ENCODE results near the gene DFFA.

The DFFA gene

GRCh38 chr1:10472220-10473144, at the start of gene DFFA:
DFFA (minus strand) TSS chr1:10472529; CDS start chr1:10472458, 71 bp downstream.
- no peak for TF ChIP-seq JUND (IDR thresholded peaks at IDR 0.05; ENCODE audit: low read depth)
- peak; percentile 84 to 93 for DNase-seq (ENCODE audit: low read depth in 1 of 2, low spot score in 1 of 2)
- in situ Hi-C loops (cut with HindIII; ENCODE audit: low pct_unique_long_range_greater_than_20kb, low sequenced_read_pairs), result no loop called here

- TF ChIP-seq JUND (IDR thresholded peaks at IDR 0.05; ENCODE audit: low read depth), result no peak
Measured at GRCh38 chr1:10521537-10522157, 49.3 kb upstream of the DFFA start.

GRCh38 chr1:10520952-10521351, 48.6 kb upstream of the DFFA start:
- TF ChIP-seq JUND (IDR thresholded peaks at IDR 0.05; ENCODE audit: low read depth), result no peak
- DNase-seq (ENCODE audit: low read depth in 1 of 2, low spot score in 1 of 2), result no peak
- in situ Hi-C loops (cut with HindIII; ENCODE audit: low pct_unique_long_range_greater_than_20kb, low sequenced_read_pairs), result no loop called here

More at GRCh38 chr1:10521537-10522157, 49.3 kb upstream of the DFFA start:
- no peak for DNase-seq (ENCODE audit: low read depth in 1 of 2, low spot score in 1 of 2)
- in situ Hi-C loops (cut with HindIII; ENCODE audit: low pct_unique_long_range_greater_than_20kb, low sequenced_read_pairs), result no loop called here

- in situ Hi-C loops (cut with HindIII; ENCODE audit: low pct_unique_long_range_greater_than_20kb, low sequenced_read_pairs), result no loop called here
- no peak for DNase-seq (ENCODE audit: low read depth in 1 of 2, low spot score in 1 of 2)
- TF ChIP-seq JUND (IDR thresholded peaks at IDR 0.05; ENCODE audit: low read depth), result no peak
Measured at GRCh38 chr1:10520497-10520896, 48.2 kb upstream of the DFFA start.

GRCh38 chr1:10519016-10519417, 46.7 kb upstream of the DFFA start:
- in situ Hi-C loops (cut with HindIII; ENCODE audit: low pct_unique_long_range_greater_than_20kb, low sequenced_read_pairs), result no loop called here
- no peak for TF ChIP-seq JUND (IDR thresholded peaks at IDR 0.05; ENCODE audit: low read depth)
- peak in 1 of 2 experiments; percentile 77 for DNase-seq (ENCODE audit: low read depth in 1 of 2, low spot score in 1 of 2)

- in situ Hi-C loops (cut with HindIII; ENCODE audit: low pct_unique_long_range_greater_than_20kb, low sequenced_read_pairs), result no loop called here
- no peak for DNase-seq (ENCODE audit: low read depth in 1 of 2, low spot score in 1 of 2)
- no peak for TF ChIP-seq JUND (IDR thresholded peaks at IDR 0.05; ENCODE audit: low read depth)
Measured at GRCh38 chr1:10517677-10517982, 45.3 kb upstream of the DFFA start.

- in situ Hi-C loops (cut with HindIII; ENCODE audit: low pct_unique_long_range_greater_than_20kb, low sequenced_read_pairs), result no loop called here
Measured at GRCh38 chr1:10516925-10517676, 44.8 kb upstream of the DFFA start.

GRCh38 chr1:10515976-10516750, 43.8 kb upstream of the DFFA start:
- no peak; the same call in 1 of the 2 replicates for TF ChIP-seq JUND (IDR thresholded peaks at IDR 0.05; ENCODE audit: low read depth)
- in situ Hi-C loops (cut with HindIII; ENCODE audit: low pct_unique_long_range_greater_than_20kb, low sequenced_read_pairs), result no loop called here
- peak in 1 of 2 experiments; percentile 93 for DNase-seq (ENCODE audit: low read depth in 1 of 2, low spot score in 1 of 2)

More at GRCh38 chr1:10516925-10517676, 44.8 kb upstream of the DFFA start:
- no peak for TF ChIP-seq JUND (IDR thresholded peaks at IDR 0.05; ENCODE audit: low read depth)
- no peak for DNase-seq (ENCODE audit: low read depth in 1 of 2, low spot score in 1 of 2)

GRCh38 chr1:10515301-10515975, 43.1 kb upstream of the DFFA start:
- in situ Hi-C loops (cut with HindIII; ENCODE audit: low pct_unique_long_range_greater_than_20kb, low sequenced_read_pairs), result no loop called here
- DNase-seq (ENCODE audit: low read depth in 1 of 2, low spot score in 1 of 2), result no peak
- no peak for TF ChIP-seq JUND (IDR thresholded peaks at IDR 0.05; ENCODE audit: low read depth)

GRCh38 chr1:10514490-10515235, 42.3 kb upstream of the DFFA start:
- DNase-seq (ENCODE audit: low read depth in 1 of 2, low spot score in 1 of 2), result peak in 1 of 2 experiments; percentile 78
- in situ Hi-C loops (cut with HindIII; ENCODE audit: low pct_unique_long_range_greater_than_20kb, low sequenced_read_pairs), result no loop called here
- no peak for TF ChIP-seq JUND (IDR thresholded peaks at IDR 0.05; ENCODE audit: low read depth)

- no peak for DNase-seq (ENCODE audit: low read depth in 1 of 2, low spot score in 1 of 2)
- no peak for TF ChIP-seq JUND (IDR thresholded peaks at IDR 0.05; ENCODE audit: low read depth)
- in situ Hi-C loops (cut with HindIII; ENCODE audit: low pct_unique_long_range_greater_than_20kb, low sequenced_read_pairs), result no loop called here
Measured at GRCh38 chr1:10513199-10513598, 40.9 kb upstream of the DFFA start.
